Measurements from ENCODE around the gene STX18.
"Not testable (repeated sequence)": the region's sequence is repeated elsewhere in the genome, so short reads cannot be mapped to it uniquely, and the experiment has no call there.

STX18 gene

GRCh38 chr4:4433941-4434340 lies 107.9 kb downstream of the STX18 start:
- DNase-seq, result no peak

- no peak for DNase-seq
These were observed 109.3 kb downstream of the STX18 start for GRCh38 chr4:4432341-4433125.

- DNase-seq, result no peak
These were observed 111.2 kb downstream of the STX18 start for GRCh38 chr4:4430492-4431195.

- no peak for DNase-seq
These were observed 112.6 kb downstream of the STX18 start for GRCh38 chr4:4428966-4429875.

GRCh38 chr4:4427886-4428285 lies 114.0 kb downstream of the STX18 start:
- DNase-seq, result no peak

- no peak for DNase-seq
These were observed 114.6 kb downstream of the STX18 start for GRCh38 chr4:4427121-4427870.

GRCh38 chr4:4426511-4427120 lies 115.2 kb downstream of the STX18 start:
- no peak for DNase-seq

- DNase-seq, result no peak
These were observed 116.2 kb downstream of the STX18 start for GRCh38 chr4:4425696-4426095.

- no peak for DNase-seq
These were observed 116.6 kb downstream of the STX18 start for GRCh38 chr4:4425119-4425690.

- DNase-seq, result no peak
These were observed 117.2 kb downstream of the STX18 start for GRCh38 chr4:4424499-4425115.

GRCh38 chr4:4423706-4424498 lies 117.9 kb downstream of the STX18 start:
- DNase-seq, result no peak

- no peak for DNase-seq
These were observed 118.9 kb downstream of the STX18 start for GRCh38 chr4:4422856-4423499.

- DNase-seq, result not testable (repeated sequence)
These were observed 119.7 kb downstream of the STX18 start for GRCh38 chr4:4422117-4422516.

GRCh38 chr4:4421356-4421755 lies 120.5 kb downstream of the STX18 start:
- no peak for DNase-seq

GRCh38 chr4:4420421-4420820 lies 121.4 kb downstream of the STX18 start:
- DNase-seq, result no peak

- no peak for DNase-seq
These were observed 122.0 kb downstream of the STX18 start for GRCh38 chr4:4419896-4420295.

- DNase-seq, result no peak
These were observed 123.0 kb downstream of the STX18 start for GRCh38 chr4:4418676-4419390.

GRCh38 chr4:4417886-4418285 lies 124.0 kb downstream of the STX18 start:
- no peak for DNase-seq

GRCh38 chr4:4416981-4417380 lies 124.9 kb downstream of the STX18 start:
- no peak for DNase-seq

All from GOT3 (cell line).